GM23338 (cell line): Measurements from ENCODE around the gene SLC51B. TPM values are rescaled to one million over a fixed set of nuclear protein-coding genes. Genes with fewer than 3 reads are reported as not detected.
"Not testable (repeated sequence)": the region's sequence is repeated elsewhere in the genome, so short reads cannot be mapped to it uniquely, and the experiment has no call there.

ENCODE experiments used
- ATAC-seq: fragments of 200-7000 bp; cut with Tn5 transposase; 3 replicates; pipeline ENCODE4 v1.9.1; 2020
- DNase-seq: peaks from one replicate; pipeline ENCODE4 v3.0.0-alpha.2; 2015; ENCODE audit warnings: low spot score
- H2AFZ ChIP-seq: fragments of 200-600 bp; sonication (generic); 2 replicates; pipeline ENCODE4 v1.8.0; 2016; ENCODE audit warnings: antibody characterized with exemption, mild to moderate bottlenecking, moderate library complexity
- H3F3A ChIP-seq: fragments of 200-600 bp; sonication (generic); replicated peaks from 2 replicates; pipeline ENCODE4 v1.8.0; 2017; ENCODE audit warnings: antibody characterized with exemption, mixed run types, low read depth
- H3K27ac ChIP-seq: fragments of 200-600 bp; sonication (generic); 2 replicates; pipeline ENCODE4 v1.6.1; 2016; ENCODE audit warnings: low read depth
- H3K27me3 ChIP-seq: fragments of 200-600 bp; sonication (generic); 2 replicates; pipeline ENCODE4 v1.8.0; 2016; ENCODE audit warnings: mild to moderate bottlenecking, mixed run types, moderate library complexity; ENCODE audit not compliant: insufficient read depth
- H3K36me3 ChIP-seq: fragments of 200-600 bp; sonication (generic); 2 replicates; pipeline ENCODE4 v1.8.0; 2016; ENCODE audit warnings: mild to moderate bottlenecking; ENCODE audit not compliant: insufficient read depth
- H3K4me1 ChIP-seq: fragments of 200-600 bp; sonication (generic); 2 replicates; pipeline ENCODE4 v1.8.0; 2016; ENCODE audit warnings: mild to moderate bottlenecking, moderate library complexity; ENCODE audit not compliant: insufficient read depth
- H3K4me2 ChIP-seq: fragments of 200-600 bp; sonication (generic); 2 replicates; pipeline ENCODE4 v1.7.1; 2017; ENCODE audit warnings: mixed run types
- H3K4me3 ChIP-seq: fragments of 200-600 bp; sonication (generic); 2 replicates; pipeline ENCODE4 v1.6.1; 2016; ENCODE audit warnings: mixed run types
- H3K79me2 ChIP-seq: fragments of 200-600 bp; sonication (generic); replicated peaks from 2 replicates; pipeline ENCODE4 v1.8.0; 2017; ENCODE audit warnings: mild to moderate bottlenecking; ENCODE audit not compliant: insufficient read depth
- H3K9me2 ChIP-seq: fragments of 200-600 bp; sonication (generic); 2 replicates; pipeline ENCODE4 v1.8.0; 2017; ENCODE audit not compliant: insufficient read depth
- H4K20me1 ChIP-seq: fragments of 200-600 bp; sonication (generic); replicated peaks from 2 replicates; pipeline ENCODE4 v1.8.0; 2017; ENCODE audit warnings: mild to moderate bottlenecking; ENCODE audit not compliant: insufficient read depth
- H3K27ac Mint-ChIP-seq: 2 replicates; pipeline ENCODE4 v1.8.0; 2020; ENCODE audit warnings: inconsistent platforms, mild to moderate bottlenecking, moderate library complexity, mixed read lengths
- H3K27me3 Mint-ChIP-seq: 3 replicates; pipeline ENCODE4 v1.8.0; 2022; ENCODE audit warnings: low read depth, mild to moderate bottlenecking, moderate library complexity, mixed read lengths, inconsistent platforms; ENCODE audit not compliant: insufficient read depth, poor library complexity
- H3K36me3 Mint-ChIP-seq: 3 replicates; pipeline ENCODE4 v1.8.0; 2021; ENCODE audit warnings: low read depth, mild to moderate bottlenecking, inconsistent platforms, moderate library complexity, mixed read lengths
- H3K4me1 Mint-ChIP-seq: 3 replicates; pipeline ENCODE4 v1.8.0; 2020; ENCODE audit warnings: mild to moderate bottlenecking, inconsistent platforms, mixed read lengths
- H3K4me3 Mint-ChIP-seq: 3 replicates; pipeline ENCODE4 v1.8.0; 2021; ENCODE audit warnings: moderate library complexity, mild to moderate bottlenecking, inconsistent platforms, mixed read lengths
- H3K9me3 Mint-ChIP-seq: 3 replicates; pipeline ENCODE4 v1.8.0; 2020; ENCODE audit warnings: moderate library complexity, mild to moderate bottlenecking, inconsistent platforms, mixed read lengths
- CREB1 ChIP-seq: fragments of 250-450 bp; sonication (Bioruptor Pico); IDR thresholded peaks from 2 replicates; pipeline ENCODE4 v1.5.0; 2020; ENCODE audit warnings: low read depth, mild to moderate bottlenecking, moderate library complexity
- CTCF ChIP-seq, 2 experiments: fragments of 200-600 bp in 1 of 2; sonication (generic) in 1 of 2; conservative IDR thresholded peaks; 2 replicates each; pipeline versions ENCODE4 v1.5.1 to v1.6.1; 2016 to 2017; ENCODE audit warnings: antibody characterized with exemption in 2 of 2, low read depth in 2 of 2, mild to moderate bottlenecking in 2 of 2, moderate library complexity in 1 of 2
- EZH2phosphoT487 ChIP-seq: fragments of 200-600 bp; sonication (generic); IDR thresholded peaks from one replicate; pipeline ENCODE4 v1.8.1; 2018; ENCODE audit warnings: antibody characterized with exemption; ENCODE audit not compliant: unreplicated experiment
- JUNB ChIP-seq: IDR thresholded peaks from one replicate; pipeline ENCODE4 v1.6.1; 2016; ENCODE audit warnings: antibody characterized with exemption; ENCODE audit not compliant: unreplicated experiment
- POLR2AphosphoS5 ChIP-seq: IDR thresholded peaks from 2 replicates; pipeline ENCODE4 v1.6.1; 2016; ENCODE audit warnings: antibody characterized with exemption, low read depth
- ZNF331 ChIP-seq: fragments of 250-450 bp; sonication (Bioruptor Pico); IDR thresholded peaks from 2 replicates; pipeline ENCODE4 v1.5.0; 2020; ENCODE audit warnings: low read depth, mild to moderate bottlenecking, moderate library complexity
- polyA plus RNA-seq: library from polyadenylated mRNA; unstranded; fragments of >200 nt; fragmentation: Nextera tagmentation; extraction: Ambion mirVana; gene quantifications from 2 replicates; pipeline ENCODE4 v1.2.1, GENCODE V29; 2016
- total RNA-seq: library from RNA; depleted of rRNA; stranded (reverse); fragments of >200 nt; shearing (Covaris generic); gene quantifications from 2 replicates; pipeline ENCODE4 v1.2.3, GENCODE V29; 2014
- TF ChIP-seq, protein P1 (sequence below): fragments of 250-450 bp; sonication (Bioruptor Pico); IDR thresholded peaks from 2 replicates; pipeline ENCODE4 v1.5.0; 2020; ENCODE audit warnings: mild to moderate bottlenecking, moderate library complexity

The SLC51B gene
- total and polyA plus RNA-seq, 2 experiments from 2014 or later, result not detected

- TF ChIP-seq, protein P1, sequence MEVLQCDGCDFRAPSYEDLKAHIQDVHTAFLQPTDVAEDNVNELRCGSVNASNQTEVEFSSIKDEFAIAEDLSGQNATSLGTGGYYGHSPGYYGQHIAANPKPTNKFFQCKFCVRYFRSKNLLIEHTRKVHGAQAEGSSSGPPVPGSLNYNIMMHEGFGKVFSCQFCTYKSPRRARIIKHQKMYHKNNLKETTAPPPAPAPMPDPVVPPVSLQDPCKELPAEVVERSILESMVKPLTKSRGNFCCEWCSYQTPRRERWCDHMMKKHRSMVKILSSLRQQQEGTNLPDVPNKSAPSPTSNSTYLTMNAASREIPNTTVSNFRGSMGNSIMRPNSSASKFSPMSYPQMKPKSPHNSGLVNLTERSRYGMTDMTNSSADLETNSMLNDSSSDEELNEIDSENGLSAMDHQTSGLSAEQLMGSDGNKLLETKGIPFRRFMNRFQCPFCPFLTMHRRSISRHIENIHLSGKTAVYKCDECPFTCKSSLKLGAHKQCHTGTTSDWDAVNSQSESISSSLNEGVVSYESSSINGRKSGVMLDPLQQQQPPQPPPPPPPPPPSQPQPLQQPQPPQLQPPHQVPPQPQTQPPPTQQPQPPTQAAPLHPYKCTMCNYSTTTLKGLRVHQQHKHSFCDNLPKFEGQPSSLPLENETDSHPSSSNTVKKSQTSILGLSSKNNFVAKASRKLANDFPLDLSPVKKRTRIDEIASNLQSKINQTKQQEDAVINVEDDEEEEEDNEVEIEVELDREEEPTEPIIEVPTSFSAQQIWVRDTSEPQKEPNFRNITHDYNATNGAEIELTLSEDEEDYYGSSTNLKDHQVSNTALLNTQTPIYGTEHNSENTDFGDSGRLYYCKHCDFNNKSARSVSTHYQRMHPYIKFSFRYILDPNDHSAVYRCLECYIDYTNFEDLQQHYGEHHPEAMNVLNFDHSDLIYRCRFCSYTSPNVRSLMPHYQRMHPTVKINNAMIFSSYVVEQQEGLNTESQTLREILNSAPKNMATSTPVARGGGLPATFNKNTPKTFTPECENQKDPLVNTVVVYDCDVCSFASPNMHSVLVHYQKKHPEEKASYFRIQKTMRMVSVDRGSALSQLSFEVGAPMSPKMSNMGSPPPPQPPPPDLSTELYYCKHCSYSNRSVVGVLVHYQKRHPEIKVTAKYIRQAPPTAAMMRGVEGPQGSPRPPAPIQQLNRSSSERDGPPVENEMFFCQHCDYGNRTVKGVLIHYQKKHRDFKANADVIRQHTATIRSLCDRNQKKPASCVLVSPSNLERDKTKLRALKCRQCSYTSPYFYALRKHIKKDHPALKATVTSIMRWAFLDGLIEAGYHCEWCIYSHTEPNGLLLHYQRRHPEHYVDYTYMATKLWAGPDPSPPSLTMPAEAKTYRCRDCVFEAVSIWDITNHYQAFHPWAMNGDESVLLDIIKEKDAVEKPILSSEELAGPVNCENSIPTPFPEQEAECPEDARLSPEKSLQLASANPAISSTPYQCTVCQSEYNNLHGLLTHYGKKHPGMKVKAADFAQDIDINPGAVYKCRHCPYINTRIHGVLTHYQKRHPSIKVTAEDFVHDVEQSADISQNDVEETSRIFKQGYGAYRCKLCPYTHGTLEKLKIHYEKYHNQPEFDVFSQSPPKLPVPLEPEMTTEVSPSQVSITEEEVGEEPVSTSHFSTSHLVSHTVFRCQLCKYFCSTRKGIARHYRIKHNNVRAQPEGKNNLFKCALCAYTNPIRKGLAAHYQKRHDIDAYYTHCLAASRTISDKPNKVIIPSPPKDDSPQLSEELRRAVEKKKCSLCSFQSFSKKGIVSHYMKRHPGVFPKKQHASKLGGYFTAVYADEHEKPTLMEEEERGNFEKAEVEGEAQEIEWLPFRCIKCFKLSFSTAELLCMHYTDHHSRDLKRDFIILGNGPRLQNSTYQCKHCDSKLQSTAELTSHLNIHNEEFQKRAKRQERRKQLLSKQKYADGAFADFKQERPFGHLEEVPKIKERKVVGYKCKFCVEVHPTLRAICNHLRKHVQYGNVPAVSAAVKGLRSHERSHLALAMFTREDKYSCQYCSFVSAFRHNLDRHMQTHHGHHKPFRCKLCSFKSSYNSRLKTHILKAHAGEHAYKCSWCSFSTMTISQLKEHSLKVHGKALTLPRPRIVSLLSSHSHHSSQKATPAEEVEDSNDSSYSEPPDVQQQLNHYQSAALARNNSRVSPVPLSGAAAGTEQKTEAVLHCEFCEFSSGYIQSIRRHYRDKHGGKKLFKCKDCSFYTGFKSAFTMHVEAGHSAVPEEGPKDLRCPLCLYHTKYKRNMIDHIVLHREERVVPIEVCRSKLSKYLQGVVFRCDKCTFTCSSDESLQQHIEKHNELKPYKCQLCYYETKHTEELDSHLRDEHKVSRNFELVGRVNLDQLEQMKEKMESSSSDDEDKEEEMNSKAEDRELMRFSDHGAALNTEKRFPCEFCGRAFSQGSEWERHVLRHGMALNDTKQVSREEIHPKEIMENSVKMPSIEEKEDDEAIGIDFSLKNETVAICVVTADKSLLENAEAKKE, result no peak
- TF ChIP-seq EZH2phosphoT487 (no peak), ZNF331 (CRISPR knock-in tag) (no peak), POLR2AphosphoS5 (no peak), JUNB (no peak), CREB1 (CRISPR knock-in tag) (no peak), CTCF (conservative IDR thresholded peaks at IDR 0.05; ENCODE audit: low read depth in 2 of 2) (no peak)
These were observed 48.0 kb downstream of the SLC51B start (continued) for GRCh38 chr15:65092911-65093792.

DNA sequence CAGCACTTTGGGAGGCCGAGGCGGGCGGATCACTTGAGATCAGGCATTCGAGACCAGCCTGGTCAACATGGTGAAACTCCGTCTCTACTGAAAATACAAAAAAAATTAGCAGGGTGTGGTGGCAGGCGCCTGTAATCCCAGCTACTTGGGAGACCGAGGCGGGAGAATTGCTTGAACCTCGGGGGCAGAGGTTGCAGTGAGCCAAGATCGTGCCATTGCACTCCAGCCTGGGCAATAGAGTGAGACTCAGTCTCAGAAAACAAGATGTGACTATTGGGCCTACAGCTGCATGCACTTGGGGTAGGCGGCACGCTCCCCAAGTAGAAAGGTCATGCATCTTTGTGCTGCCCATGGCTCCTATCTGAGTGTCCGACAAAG is 48.6 kb downstream of the SLC51B start:
- DNase-seq, H3K27ac Mint-ChIP-seq, H3K9me2 ChIP-seq, H3K4me3 ChIP-seq, H3F3A ChIP-seq, H3K36me3 Mint-ChIP-seq, H3K4me1 Mint-ChIP-seq, H3K4me1 ChIP-seq, H3K79me2 ChIP-seq, ATAC-seq, H3K4me2 ChIP-seq, H3K4me3 Mint-ChIP-seq, H2AFZ ChIP-seq, H3K9me3 Mint-ChIP-seq, H3K27me3 Mint-ChIP-seq, H3K27me3 ChIP-seq, H3K36me3 ChIP-seq, H4K20me1 ChIP-seq, H3K27ac ChIP-seq: not testable (repeated sequence)
